HepG2 (cell line): ENCODE measurements around the gene APOA1. TPM values are rescaled to one million over a fixed set of nuclear protein-coding genes. Genes with fewer than 3 reads are reported as not detected.

Experiments used
- ARID3A ChIP-seq: IDR thresholded peaks from 2 replicates; pipeline ENCODE4 v1.6.1; 2012; ENCODE audit warnings: low read depth, low read length, improper control_type of control experiment
- ARNT2 ChIP-seq: sonication (generic); formaldehyde crosslinking; IDR thresholded peaks from 2 replicates; pipeline ENCODE4 v1.8.0; 2022; ENCODE audit warnings: mild to moderate bottlenecking, low read depth, missing genetic modification reagents, moderate library complexity
- CEBPG ChIP-seq: IDR thresholded peaks from 2 replicates; pipeline ENCODE4 v1.6.1; 2016
- FOXA3 ChIP-seq: IDR thresholded peaks from 2 replicates; pipeline ENCODE4 v1.6.1; 2016; ENCODE audit warnings: missing genetic modification reagents, missing compliant biosample characterization
- HNRNPUL1 ChIP-seq: fragments of 200-400 bp; formaldehyde crosslinking; IDR thresholded peaks from 2 replicates; pipeline ENCODE4 v1.6.1; 2017; ENCODE audit warnings: low read depth, mild to moderate bottlenecking, low read length, moderate library complexity
- IKZF1 ChIP-seq: fragments of 450-650 bp; IDR thresholded peaks from 2 replicates; pipeline ENCODE4 v1.7.1; 2016
- KLF6 ChIP-seq: IDR thresholded peaks from 2 replicates; pipeline ENCODE4 v1.8.0; 2016; ENCODE audit warnings: missing biosample characterization, missing genetic modification reagents
- MEIS2 ChIP-seq: sonication (generic); formaldehyde crosslinking; IDR thresholded peaks from 2 replicates; pipeline ENCODE4 v1.9.0; 2021; ENCODE audit warnings: mild to moderate bottlenecking, missing genetic modification reagents
- MLXIP ChIP-seq: sonication (generic); formaldehyde crosslinking; IDR thresholded peaks from 2 replicates; pipeline ENCODE4 v1.9.0; 2021; ENCODE audit warnings: missing genetic modification reagents, borderline replicate concordance
- NFATC3 ChIP-seq: sonication (generic); formaldehyde crosslinking; IDR thresholded peaks from 2 replicates; pipeline ENCODE4 v1.5.1; 2020; ENCODE audit warnings: mild to moderate bottlenecking, missing genetic modification reagents
- POLR2A ChIP-seq, 2 experiments: IDR thresholded peaks; 2 replicates each; pipeline ENCODE4 v1.6.1; 2011; ENCODE audit warnings: low read depth in 2 of 2, low read length in 2 of 2, mild to moderate bottlenecking in 1 of 2, moderate library complexity in 1 of 2; ENCODE audit not compliant: insufficient read depth in 1 of 2
- RNF2 ChIP-seq: fragments of 450-650 bp; conservative IDR thresholded peaks from 2 replicates; pipeline ENCODE4 v1.6.1; 2016; ENCODE audit warnings: low read depth
- SAP130 ChIP-seq: IDR thresholded peaks from 2 replicates; pipeline ENCODE4 v1.6.1; 2016; ENCODE audit warnings: low read depth
- SNRNP70 ChIP-seq: fragments of 200-400 bp; formaldehyde crosslinking; IDR thresholded peaks from 2 replicates; pipeline ENCODE4 v1.6.1; 2017; ENCODE audit warnings: mild to moderate bottlenecking, low read depth, low read length, moderate library complexity
- SOX5 ChIP-seq: IDR thresholded peaks from 2 replicates; pipeline ENCODE4 v1.6.1; 2016; ENCODE audit warnings: borderline replicate concordance
- SP5 ChIP-seq: IDR thresholded peaks from 2 replicates; pipeline ENCODE4 v1.6.1; 2016; ENCODE audit warnings: low read depth, borderline replicate concordance
- SSRP1 ChIP-seq: IDR thresholded peaks from 2 replicates; pipeline ENCODE4 v1.6.1; 2016; ENCODE audit warnings: control low read depth
- TP53 ChIP-seq: sonication (generic); formaldehyde crosslinking; conservative IDR thresholded peaks from 2 replicates; pipeline ENCODE4 v1.4.0; 2020; ENCODE audit warnings: missing genetic modification reagents
- UBTF ChIP-seq: sonication (generic); formaldehyde crosslinking; IDR thresholded peaks from 2 replicates; pipeline ENCODE4 v1.4.0; 2020; ENCODE audit warnings: mild to moderate bottlenecking, missing genetic modification reagents
- ZBTB39 ChIP-seq: sonication (generic); formaldehyde crosslinking; IDR thresholded peaks from 2 replicates; pipeline ENCODE4 v1.5.0; 2020; ENCODE audit warnings: missing genetic modification reagents
- ZNF33B ChIP-seq: sonication (generic); formaldehyde crosslinking; IDR thresholded peaks from 2 replicates; pipeline ENCODE4 v1.5.1; 2020; ENCODE audit warnings: mild to moderate bottlenecking, missing genetic modification reagents
- ZNF441 ChIP-seq: sonication (generic); formaldehyde crosslinking; IDR thresholded peaks from 2 replicates; pipeline ENCODE4 v1.7.0; 2021; ENCODE audit warnings: missing genetic modification reagents, borderline replicate concordance
- polyA plus RNA-seq, 8 experiments: library from polyadenylated mRNA; depleted of rRNA in 3 of 8; stranded (reverse) in 7 of 8; unstranded in 1 of 8; fragments of >200 nt; fragmentation: Illumina TruSeq in 4 of 8; extraction: Trizol in 4 of 8; gene quantifications; 2 replicates each; pipeline versions ENCODE4 v1.2.1 to v1.2.3, GENCODE V29; 2011 to 2016; ENCODE audit warnings: low read depth in 4 of 8, missing spikeins in 1 of 8, mixed read lengths in 1 of 8; ENCODE audit not compliant: insufficient read depth in 1 of 8
- total RNA-seq, 5 experiments: library from RNA; depleted of rRNA; stranded (reverse); fragments of >200 nt; fragmentation: Illumina TruSeq; extraction: Trizol; gene quantifications; 2 replicates each; pipeline ENCODE4 v1.2.3, GENCODE V29; 2016; ENCODE audit warnings: low read depth in 1 of 5

Gene APOA1
- total and polyA plus RNA-seq, 2 of the 13 experiments (the other 11 are each of a cell fraction or from before 2014, with no cell fraction given), result 1,973 to 5,485 TPM

GRCh38 chr11:116791002-116791812 is 46.2 kb downstream of the APOA1 start (continued):
- TF ChIP-seq ARNT2 (no peak), KLF6 (CRISPR knock-in tag) (peak; percentile 83; the same call in 1 of the 2 replicates), SAP130 (CRISPR knock-in tag) (peak; percentile 70), ARID3A (no peak), ZNF33B (CRISPR knock-in tag) (no peak), HNRNPUL1 (no peak), NFATC3 (no peak), SSRP1 (CRISPR knock-in tag) (0 out of 2 replicates have a peak, but pooled peaks have one; percentile 80), TP53 (CRISPR knock-in tag) (no peak), UBTF (peak; percentile 55), SP5 (CRISPR knock-in tag) (no peak), ZBTB39 (CRISPR knock-in tag) (0 out of 2 replicates have a peak, but pooled peaks have one; percentile 48), SOX5 (CRISPR knock-in tag) (peak; percentile 50; the same call in 1 of the 2 replicates), SNRNP70 (no peak), MLXIP (CRISPR knock-in tag) (no peak), FOXA3 (CRISPR knock-in tag) (peak; percentile 35; the same call in 1 of the 2 replicates), POLR2A (IDR thresholded peaks at IDR 0.05; ENCODE audit: insufficient read depth in 1 of 2, low read depth in 2 of 2, low read length in 2 of 2) (peak; percentile 55 to 78; a peak in 3 of 4 replicates), CEBPG (CRISPR knock-in tag) (peak; percentile 27; the same call in 1 of the 2 replicates), MEIS2 (CRISPR knock-in tag) (peak; percentile 64; the same call in 1 of the 2 replicates), RNF2 (no peak), ZNF441 (0 out of 2 replicates have a peak, but pooled peaks have one; percentile 49), IKZF1 (no peak)
